Measurements from ENCODE around the gene PGAM4.
"Not testable (repeated sequence)": the region's sequence is repeated elsewhere in the genome, so short reads cannot be mapped to it uniquely, and the experiment has no call there.

The PGAM4 gene

DNA sequence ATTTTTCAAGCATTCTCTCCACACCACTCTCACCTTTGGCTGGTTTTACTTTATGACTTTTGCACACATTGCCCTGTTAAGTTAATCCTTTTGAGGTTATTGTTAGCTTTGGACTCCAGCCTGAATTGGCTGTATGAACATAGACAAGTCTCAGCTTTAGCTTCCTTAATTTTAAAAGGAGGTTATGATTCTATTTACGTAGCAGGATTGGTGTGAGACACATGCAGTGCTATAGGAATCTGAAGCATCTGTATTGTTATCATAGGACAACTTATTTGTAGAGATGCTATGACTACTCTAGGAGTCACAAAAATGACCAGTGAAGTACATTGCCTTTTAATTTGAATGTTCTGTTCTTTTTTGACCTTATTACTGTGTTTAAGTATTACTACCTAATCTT is 15.7 kb downstream of the PGAM4 start:
- Histone ChIP-seq H3K36me3 (ENCODE audit: control insufficient read depth, insufficient read depth, low read length) (no peaks in the 10 kb centered on the region), H3K9me3 (ENCODE audit: control insufficient read depth, insufficient read depth, low read length) (no peaks in the 10 kb centered on the region), H3K27me3 (ENCODE audit: control insufficient read depth, insufficient read depth, low read length) (no peaks in the 10 kb centered on the region), H3K27ac (ENCODE audit: low read length) (no peak overlapping the region), H3K4me1 (ENCODE audit: control insufficient read depth, insufficient read depth, low read length) (no peaks in the 10 kb centered on the region), H3K4me3 (ENCODE audit: low read length) (no peak overlapping the region)
- WGBS (ENCODE audit: insufficient coverage, insufficient read length) = no CpG with 5 or more reads among the region's 1 CpG
- no peak for DNase-seq (ENCODE audit: low read depth, low spot score)

DNA sequence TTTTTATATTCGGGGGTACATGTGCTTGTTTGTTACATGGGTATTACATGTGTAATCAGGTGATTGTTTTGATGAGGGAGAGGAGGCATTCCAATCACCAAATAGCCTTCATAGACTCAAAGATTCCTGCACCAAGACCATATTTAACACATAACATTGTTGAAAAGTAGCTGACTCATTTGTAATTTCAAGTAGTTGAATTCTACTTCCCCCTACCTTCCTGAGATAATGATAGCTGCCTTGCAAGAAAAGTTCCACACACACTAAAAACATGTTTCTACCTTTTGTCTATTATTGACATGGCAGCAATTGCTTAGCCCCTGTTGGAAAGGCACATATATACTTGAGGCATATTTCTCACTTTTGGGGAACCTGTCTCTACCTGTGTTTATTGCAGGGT is 16.1 kb downstream of the PGAM4 start:
- Histone ChIP-seq H3K9me3 (ENCODE audit: control insufficient read depth, insufficient read depth, low read length) (no peaks in the 10 kb centered on the region), H3K27ac (ENCODE audit: low read length) (no peak overlapping the region)

GRCh38 chrX:77952173-77952572 is 17.3 kb downstream of the PGAM4 start:
- no CpG with 5 or more reads among the region's 1 CpG for WGBS (ENCODE audit: insufficient coverage, insufficient read length)
- H3K9me3 ChIP-seq (ENCODE audit: control insufficient read depth, insufficient read depth, low read length) = no peaks in the 10 kb centered on the region
- no peak overlapping the region for H3K27ac ChIP-seq (ENCODE audit: low read length)
- no peaks in the 10 kb centered on the region for H3K27me3 ChIP-seq (ENCODE audit: control insufficient read depth, insufficient read depth, low read length)
- H3K4me1 ChIP-seq (ENCODE audit: control insufficient read depth, insufficient read depth, low read length) = no peaks in the 10 kb centered on the region
- DNase-seq (ENCODE audit: low read depth, low spot score) = no peak
- H3K36me3 ChIP-seq (ENCODE audit: control insufficient read depth, insufficient read depth, low read length) = no peaks in the 10 kb centered on the region
- H3K4me3 ChIP-seq (ENCODE audit: low read length) = no peak overlapping the region

More for the DNA sequence above, 16.1 kb downstream of the PGAM4 start:
- Histone ChIP-seq H3K36me3 (ENCODE audit: control insufficient read depth, insufficient read depth, low read length) (no peaks in the 10 kb centered on the region), H3K4me3 (ENCODE audit: low read length) (no peak overlapping the region), H3K4me1 (ENCODE audit: control insufficient read depth, insufficient read depth, low read length) (no peaks in the 10 kb centered on the region), H3K27me3 (ENCODE audit: control insufficient read depth, insufficient read depth, low read length) (no peaks in the 10 kb centered on the region)
- no peak for DNase-seq (ENCODE audit: low read depth, low spot score)
- no CpG with 5 or more reads among the region's 1 CpG for WGBS (ENCODE audit: insufficient coverage, insufficient read length)

DNA sequence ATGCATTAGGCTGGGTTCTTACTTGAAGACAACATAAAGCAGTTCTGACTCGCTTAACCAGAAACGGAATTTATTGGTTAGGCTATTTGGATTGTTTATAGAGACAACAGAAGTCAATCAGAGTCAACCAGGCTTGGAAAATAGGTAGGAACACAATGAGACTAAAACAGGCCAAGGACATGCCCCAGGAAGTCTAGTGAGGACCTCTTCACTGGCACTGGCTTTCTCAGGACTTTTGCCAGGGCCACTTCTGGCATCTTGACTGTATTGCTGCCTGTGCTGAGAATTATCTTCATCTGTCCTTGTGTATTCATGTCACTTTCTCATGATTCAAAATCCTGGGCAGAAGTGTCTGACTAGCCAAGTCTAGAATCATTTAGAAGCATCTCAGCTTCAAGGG is 19.6 kb downstream of the PGAM4 start:
- DNase-seq (ENCODE audit: low read depth, low spot score) = no peak
- no peaks in the 10 kb centered on the region for H3K36me3 ChIP-seq (ENCODE audit: control insufficient read depth, insufficient read depth, low read length)
- H3K4me1 ChIP-seq (ENCODE audit: control insufficient read depth, insufficient read depth, low read length) = no peaks in the 10 kb centered on the region
- no peak overlapping the region for H3K27ac ChIP-seq (ENCODE audit: low read length)
- WGBS (ENCODE audit: insufficient coverage, insufficient read length) = no CpG with 5 or more reads among the region's 2 CpGs
- H3K27me3 ChIP-seq (ENCODE audit: control insufficient read depth, insufficient read depth, low read length) = no peaks in the 10 kb centered on the region
- H3K9me3 ChIP-seq (ENCODE audit: control insufficient read depth, insufficient read depth, low read length) = no peaks in the 10 kb centered on the region
- no peak overlapping the region for H3K4me3 ChIP-seq (ENCODE audit: low read length)

GRCh38 chrX:77946571-77946970 is 22.9 kb downstream of the PGAM4 start:
- H3K27me3 ChIP-seq (ENCODE audit: control insufficient read depth, insufficient read depth, low read length) = no peaks in the 10 kb centered on the region
- H3K4me3 ChIP-seq (ENCODE audit: low read length) = no peak overlapping the region
- no peaks in the 10 kb centered on the region for H3K36me3 ChIP-seq (ENCODE audit: control insufficient read depth, insufficient read depth, low read length)
- H3K4me1 ChIP-seq (ENCODE audit: control insufficient read depth, insufficient read depth, low read length) = no peaks in the 10 kb centered on the region
- no peak for DNase-seq (ENCODE audit: low read depth, low spot score)
- no peaks in the 10 kb centered on the region for H3K9me3 ChIP-seq (ENCODE audit: control insufficient read depth, insufficient read depth, low read length)
- no peak overlapping the region for H3K27ac ChIP-seq (ENCODE audit: low read length)
- no CpG with 5 or more reads among the region's 2 CpGs for WGBS (ENCODE audit: insufficient coverage, insufficient read length)

- WGBS (ENCODE audit: insufficient coverage, insufficient read length) = no CpG with 5 or more reads among the region's 7 CpGs
- Histone ChIP-seq H3K27ac (ENCODE audit: low read length) (no peak overlapping the region), H3K9me3 (ENCODE audit: control insufficient read depth, insufficient read depth, low read length) (no peaks in the 10 kb centered on the region), H3K4me3 (ENCODE audit: low read length) (no peak overlapping the region), H3K36me3 (ENCODE audit: control insufficient read depth, insufficient read depth, low read length) (no peaks in the 10 kb centered on the region), H3K27me3 (ENCODE audit: control insufficient read depth, insufficient read depth, low read length) (no peaks in the 10 kb centered on the region), H3K4me1 (ENCODE audit: control insufficient read depth, insufficient read depth, low read length) (no peaks in the 10 kb centered on the region)
- no peak for DNase-seq (ENCODE audit: low read depth, low spot score)
These were observed 23.4 kb downstream of the PGAM4 start for GRCh38 chrX:77945910-77946545.

DNA sequence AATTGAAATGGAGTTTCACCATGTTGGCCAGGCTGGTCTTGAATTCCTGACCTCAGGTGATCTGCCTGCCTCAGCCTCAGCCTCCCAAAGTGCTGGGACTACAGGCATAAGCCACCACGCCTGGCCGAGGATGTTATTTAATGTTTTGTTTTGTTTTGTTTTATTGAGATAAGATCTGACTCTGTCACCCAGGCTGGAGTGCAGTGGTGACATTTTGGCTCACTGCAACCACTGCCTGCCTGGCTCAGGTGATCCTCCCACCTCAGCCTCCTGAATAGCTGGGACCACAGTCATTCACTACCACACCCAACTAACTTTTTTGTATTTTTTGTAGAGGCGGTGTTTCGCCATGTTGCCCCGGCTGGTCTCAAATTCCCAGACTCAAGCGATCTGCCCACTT is 24.4 kb downstream of the PGAM4 start:
- not testable (repeated sequence) for DNase-seq (ENCODE audit: low read depth, low spot score); H3K36me3 ChIP-seq (ENCODE audit: control insufficient read depth, insufficient read depth, low read length); H3K27ac ChIP-seq (ENCODE audit: low read length); H3K4me3 ChIP-seq (ENCODE audit: low read length); H3K9me3 ChIP-seq (ENCODE audit: control insufficient read depth, insufficient read depth, low read length); H3K27me3 ChIP-seq (ENCODE audit: control insufficient read depth, insufficient read depth, low read length); H3K4me1 ChIP-seq (ENCODE audit: control insufficient read depth, insufficient read depth, low read length)
- no CpG with 5 or more reads among the region's 6 CpGs for WGBS (ENCODE audit: insufficient coverage, insufficient read length)

DNA sequence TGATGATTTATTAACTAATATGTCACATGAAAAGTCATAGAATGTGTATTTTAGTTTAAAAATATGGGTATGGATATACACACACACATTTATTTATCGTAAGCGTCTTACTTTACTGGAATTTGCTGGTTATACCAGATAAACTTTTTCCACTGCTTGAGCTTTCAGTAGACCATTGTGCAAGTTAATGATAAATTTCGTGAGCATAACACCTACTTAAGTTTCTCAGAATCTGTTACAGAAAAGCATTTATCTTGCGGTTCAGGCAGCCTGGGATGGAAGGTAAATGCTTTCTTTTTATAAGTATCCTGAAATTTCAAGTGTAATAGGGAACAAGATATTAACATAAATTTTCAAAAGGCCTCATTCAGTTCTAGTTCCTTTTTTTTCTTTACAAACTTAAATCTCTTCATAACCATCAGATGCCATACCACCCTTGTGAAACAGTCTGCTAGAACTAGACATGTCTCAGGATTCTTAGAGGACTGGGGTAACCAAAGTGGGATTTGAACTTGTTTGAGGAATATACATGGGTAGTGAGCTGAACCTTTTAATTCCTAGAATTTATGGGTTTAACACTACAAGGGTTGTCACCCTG is 31.3 kb downstream of the PGAM4 start:
- no peaks in the 10 kb centered on the region for H3K4me1 ChIP-seq (ENCODE audit: control insufficient read depth, insufficient read depth, low read length)
- DNase-seq (ENCODE audit: low read depth, low spot score) = no peak
- WGBS (ENCODE audit: insufficient coverage, insufficient read length) = no CpG with 5 or more reads among the region's 4 CpGs
- H3K4me3 ChIP-seq (ENCODE audit: low read length) = no peak overlapping the region
- no peaks in the 10 kb centered on the region for H3K27me3 ChIP-seq (ENCODE audit: control insufficient read depth, insufficient read depth, low read length)
- H3K9me3 ChIP-seq (ENCODE audit: control insufficient read depth, insufficient read depth, low read length) = no peaks in the 10 kb centered on the region
- no peaks in the 10 kb centered on the region for H3K36me3 ChIP-seq (ENCODE audit: control insufficient read depth, insufficient read depth, low read length)
- no peak overlapping the region for H3K27ac ChIP-seq (ENCODE audit: low read length)

DNA sequence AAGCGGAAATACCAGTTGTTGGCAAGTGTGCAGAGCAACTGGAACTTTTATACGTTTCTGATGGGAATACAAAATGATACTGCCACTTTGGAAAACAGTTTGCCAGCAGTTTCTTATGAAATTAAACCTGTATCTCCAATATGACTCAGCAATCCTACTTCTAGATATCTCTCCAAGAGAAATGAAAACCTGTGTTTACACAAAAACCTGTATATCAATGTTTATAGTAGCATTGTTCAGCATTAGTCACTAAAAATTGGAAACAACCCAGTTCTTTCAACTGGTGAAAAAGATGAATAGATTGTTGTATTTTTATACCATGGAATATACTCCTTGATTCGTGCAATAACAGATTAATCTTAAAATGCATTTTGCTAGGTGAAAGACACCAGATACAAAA is 32.1 kb downstream of the PGAM4 start:
- no CpG with 5 or more reads among the region's 3 CpGs for WGBS (ENCODE audit: insufficient coverage, insufficient read length)
- Histone ChIP-seq H3K4me3 (ENCODE audit: low read length) (no peak overlapping the region), H3K36me3 (ENCODE audit: control insufficient read depth, insufficient read depth, low read length) (no peaks in the 10 kb centered on the region), H3K27me3 (ENCODE audit: control insufficient read depth, insufficient read depth, low read length) (no peaks in the 10 kb centered on the region), H3K9me3 (ENCODE audit: control insufficient read depth, insufficient read depth, low read length) (no peaks in the 10 kb centered on the region), H3K4me1 (ENCODE audit: control insufficient read depth, insufficient read depth, low read length) (no peaks in the 10 kb centered on the region), H3K27ac (ENCODE audit: low read length) (no peak overlapping the region)
- DNase-seq (ENCODE audit: low read depth, low spot score) = no peak

GRCh38 chrX:77936299-77936698 is 33.1 kb downstream of the PGAM4 start:
- no peaks in the 10 kb centered on the region for H3K4me1 ChIP-seq (ENCODE audit: control insufficient read depth, insufficient read depth, low read length)
- H3K9me3 ChIP-seq (ENCODE audit: control insufficient read depth, insufficient read depth, low read length) = no peaks in the 10 kb centered on the region
- no peak for DNase-seq (ENCODE audit: low read depth, low spot score)
- H3K27ac ChIP-seq (ENCODE audit: low read length) = no peak overlapping the region
- no peaks in the 10 kb centered on the region for H3K27me3 ChIP-seq (ENCODE audit: control insufficient read depth, insufficient read depth, low read length)
- H3K4me3 ChIP-seq (ENCODE audit: low read length) = no peak overlapping the region
- H3K36me3 ChIP-seq (ENCODE audit: control insufficient read depth, insufficient read depth, low read length) = no peaks in the 10 kb centered on the region

GRCh38 chrX:77935886-77936285 is 33.6 kb downstream of the PGAM4 start:
- H3K27ac ChIP-seq (ENCODE audit: low read length) = no peak overlapping the region
- no peak overlapping the region for H3K4me3 ChIP-seq (ENCODE audit: low read length)
- no peaks in the 10 kb centered on the region for H3K9me3 ChIP-seq (ENCODE audit: control insufficient read depth, insufficient read depth, low read length)
- no CpG with 5 or more reads among the region's 1 CpG for WGBS (ENCODE audit: insufficient coverage, insufficient read length)
- no peaks in the 10 kb centered on the region for H3K27me3 ChIP-seq (ENCODE audit: control insufficient read depth, insufficient read depth, low read length)
- H3K36me3 ChIP-seq (ENCODE audit: control insufficient read depth, insufficient read depth, low read length) = no peaks in the 10 kb centered on the region
- no peak for DNase-seq (ENCODE audit: low read depth, low spot score)
- H3K4me1 ChIP-seq (ENCODE audit: control insufficient read depth, insufficient read depth, low read length) = no peaks in the 10 kb centered on the region

Data from iPS DF 6.9 (cell line).